AG09309 (cell line): ENCODE measurements around the gene CFI.

Experiments
- DNase-seq: peaks from one replicate; pipeline ENCODE4 v3.0.0-alpha.2; 2010; ENCODE audit warnings: low read depth
- H3K4me3 ChIP-seq: 2 replicates; pipeline ENCODE4 v1.5.1; 2011; ENCODE audit warnings: mild to moderate bottlenecking, low read depth, low read length, moderate library complexity; ENCODE audit not compliant: control insufficient read depth
- TF ChIP-seq, protein P1 (sequence below): IDR thresholded peaks from 2 replicates; pipeline ENCODE4 v1.5.1; 2011; ENCODE audit warnings: mild to moderate bottlenecking, low read depth, low read length, inconsistent platforms; ENCODE audit not compliant: insufficient read depth, control insufficient read depth; ENCODE audit errors: missing control alignments

CFI gene

GRCh38 chr4:109713500-109713899, 88.3 kb downstream of the CFI start:
- no peak overlapping the region for H3K4me3 ChIP-seq
- no peak for DNase-seq
- TF ChIP-seq, protein P1, sequence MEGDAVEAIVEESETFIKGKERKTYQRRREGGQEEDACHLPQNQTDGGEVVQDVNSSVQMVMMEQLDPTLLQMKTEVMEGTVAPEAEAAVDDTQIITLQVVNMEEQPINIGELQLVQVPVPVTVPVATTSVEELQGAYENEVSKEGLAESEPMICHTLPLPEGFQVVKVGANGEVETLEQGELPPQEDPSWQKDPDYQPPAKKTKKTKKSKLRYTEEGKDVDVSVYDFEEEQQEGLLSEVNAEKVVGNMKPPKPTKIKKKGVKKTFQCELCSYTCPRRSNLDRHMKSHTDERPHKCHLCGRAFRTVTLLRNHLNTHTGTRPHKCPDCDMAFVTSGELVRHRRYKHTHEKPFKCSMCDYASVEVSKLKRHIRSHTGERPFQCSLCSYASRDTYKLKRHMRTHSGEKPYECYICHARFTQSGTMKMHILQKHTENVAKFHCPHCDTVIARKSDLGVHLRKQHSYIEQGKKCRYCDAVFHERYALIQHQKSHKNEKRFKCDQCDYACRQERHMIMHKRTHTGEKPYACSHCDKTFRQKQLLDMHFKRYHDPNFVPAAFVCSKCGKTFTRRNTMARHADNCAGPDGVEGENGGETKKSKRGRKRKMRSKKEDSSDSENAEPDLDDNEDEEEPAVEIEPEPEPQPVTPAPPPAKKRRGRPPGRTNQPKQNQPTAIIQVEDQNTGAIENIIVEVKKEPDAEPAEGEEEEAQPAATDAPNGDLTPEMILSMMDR = no peak

DNA sequence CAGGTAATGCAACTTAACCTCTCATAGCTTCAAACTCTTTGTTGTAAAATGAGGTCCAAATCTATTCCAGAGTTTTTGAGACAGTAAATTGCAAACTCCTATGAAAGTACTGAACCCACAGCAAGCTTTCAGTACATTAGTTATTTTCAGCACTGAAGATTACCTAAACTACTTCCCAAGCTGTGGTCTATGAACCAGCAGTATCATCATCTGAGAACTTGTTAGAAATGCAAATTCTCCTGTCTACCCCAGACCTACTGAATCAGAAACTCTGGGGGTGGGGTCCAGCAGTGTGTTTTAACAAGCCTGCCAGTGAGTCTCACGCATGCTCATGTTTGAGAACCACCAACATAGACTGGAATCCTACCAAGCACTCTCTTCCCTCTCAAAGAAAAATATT, 92.8 kb downstream of the CFI start:
- TF ChIP-seq, protein P1 = no peak
- DNase-seq = no peak
- no peak overlapping the region for H3K4me3 ChIP-seq

GRCh38 chr4:109708435-109708834, 93.4 kb downstream of the CFI start:
- no peak overlapping the region for H3K4me3 ChIP-seq
- TF ChIP-seq, protein P1 = no peak
- no peak for DNase-seq

DNA sequence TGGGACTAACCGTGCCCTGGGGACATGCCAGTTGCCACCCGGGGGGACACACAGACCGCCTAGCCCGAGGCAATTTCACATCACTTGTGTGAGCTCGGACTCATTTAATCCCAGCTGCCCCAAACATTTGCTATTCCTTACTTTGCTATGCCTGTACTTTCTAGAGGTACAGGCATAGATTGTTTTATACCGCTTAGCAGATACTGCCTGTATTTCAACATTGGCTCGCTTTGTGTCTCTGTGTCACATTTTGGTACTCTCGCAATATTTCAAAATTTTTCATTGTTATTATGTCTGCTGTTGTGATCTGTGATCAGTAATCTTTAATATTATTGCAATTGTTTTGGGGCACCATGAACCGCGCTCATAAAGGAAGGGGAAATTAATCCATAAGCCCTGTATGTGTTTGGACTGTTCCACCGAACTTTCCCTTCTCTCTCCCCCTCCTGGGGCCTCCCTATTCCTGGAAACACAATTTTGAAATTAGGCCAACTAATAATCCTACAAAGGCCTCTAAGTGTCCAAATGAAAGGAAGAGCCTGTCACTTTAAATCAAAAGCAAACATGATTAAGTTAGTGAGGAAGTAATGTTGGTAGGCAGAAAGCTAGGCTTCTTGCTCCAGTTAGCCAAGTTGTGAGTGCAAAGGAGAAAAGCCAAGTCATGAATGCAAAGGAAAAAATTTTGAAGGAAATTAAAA, 98.0 kb downstream of the CFI start:
- TF ChIP-seq, protein P1 = no peak
- no peak for DNase-seq
- H3K4me3 ChIP-seq = peak overlapping the region; percentile 80

- TF ChIP-seq, protein P1 = peak; percentile 69
These were observed 98.7 kb downstream of the CFI start, which contains the start of gene CASP6 for GRCh38 chr4:109702950-109703663. Gene CASP6 (minus strand): TSS chr4:109703445. CDS start chr4:109703395, 50 bp downstream.

DNA sequence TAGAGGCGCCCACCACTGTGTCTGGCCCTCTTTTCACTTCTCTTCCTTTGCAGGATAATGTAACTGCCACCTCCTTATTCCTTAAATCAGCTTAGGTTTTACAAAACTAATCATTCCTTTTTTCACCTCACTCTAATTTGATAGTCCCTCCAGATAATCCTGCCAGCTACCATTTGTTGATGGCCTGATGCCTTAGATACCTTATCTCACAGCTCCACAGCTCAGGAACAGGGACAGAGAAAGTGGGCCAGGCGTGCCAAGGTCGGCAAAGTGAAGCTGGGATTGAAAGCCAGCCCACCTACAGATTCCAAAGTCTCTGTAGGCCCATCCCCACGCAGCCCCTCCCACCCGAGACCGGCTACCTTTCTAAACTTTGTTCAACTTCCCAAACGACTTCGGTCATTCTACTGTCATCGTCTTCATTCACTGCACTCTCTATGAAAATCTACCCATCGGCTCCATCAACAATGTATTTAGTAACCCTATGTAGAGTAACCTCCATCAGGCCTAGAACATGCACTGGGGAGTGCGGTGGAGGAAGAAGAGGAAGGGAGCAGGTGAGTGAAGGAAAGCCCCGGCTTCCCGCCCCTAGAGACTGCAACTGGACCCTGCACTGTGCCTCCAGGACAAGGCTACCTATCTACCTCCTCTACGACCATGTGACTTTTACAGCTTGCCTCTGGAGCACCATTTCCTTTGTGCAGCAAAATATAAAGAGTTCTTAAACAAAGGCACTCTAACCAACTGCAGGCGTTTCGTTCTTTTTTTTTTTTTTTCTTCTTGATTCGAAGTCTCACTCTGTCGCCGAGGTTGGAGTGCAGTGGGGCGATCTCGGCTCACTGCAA, 100.0 kb downstream of the CFI start:
- no peak for DNase-seq
- TF ChIP-seq, protein P1 = no peak
- H3K4me3 ChIP-seq = peak overlapping the region; percentile 80

More at GRCh38 chr4:109702950-109703663, 98.7 kb downstream of the CFI start, which contains the start of gene CASP6:
- peak within 1 kb of the TSS; percentile 80 for H3K4me3 ChIP-seq
- no peak for DNase-seq
